ENCODE results near the gene SYS1. TPM values are rescaled to one million over a fixed set of nuclear protein-coding genes. Genes with fewer than 3 reads are reported as not detected.

SYS1 gene
- total RNA-seq, 2 experiments from 2014 or later: 23.9 to 25.6 TPM

DNA sequence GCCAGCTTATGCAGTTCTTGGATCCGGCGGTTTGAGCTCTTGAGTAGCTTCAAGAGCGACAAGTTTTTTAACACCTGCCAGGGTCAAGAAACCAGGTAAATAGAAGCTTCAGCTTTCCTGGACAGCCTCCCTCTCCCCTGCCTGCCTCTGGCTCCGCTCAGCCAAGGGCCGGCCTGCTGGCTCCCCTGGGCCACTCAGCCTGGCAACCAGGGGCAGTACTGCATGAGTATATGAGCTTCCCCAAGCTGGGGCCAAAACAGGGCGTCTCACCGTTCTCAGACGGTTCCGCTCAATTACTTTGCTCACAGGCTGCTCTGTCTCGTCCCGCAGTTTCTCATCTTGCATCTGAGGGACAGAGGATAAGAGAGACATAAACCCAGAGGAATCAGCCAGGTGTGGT, 14.3 kb downstream of the SYS1 start:
- Mint-ChIP-seq H3K27ac (no peak overlapping the region), H3K9me3 (no peaks in the 10 kb centered on the region), H3K4me3 (no peak overlapping the region), H3K27me3 (no peaks in the 10 kb centered on the region), H3K36me3 (ENCODE audit: low read depth) (peaks cover 7% of the 10 kb centered on the region), H3K4me1 (peaks cover 22% of the 10 kb centered on the region)
- no peak for DNase-seq
- ChIA-PET POLR2A (no interaction called here), CTCF (interaction anchor here (0.9 to 7.4 kb wide), 4 partner anchors 9 to 59 kb away, joined by 3 to 76 read pairs (median 4); partner anchors contain the start of gene SYS1)

DNA sequence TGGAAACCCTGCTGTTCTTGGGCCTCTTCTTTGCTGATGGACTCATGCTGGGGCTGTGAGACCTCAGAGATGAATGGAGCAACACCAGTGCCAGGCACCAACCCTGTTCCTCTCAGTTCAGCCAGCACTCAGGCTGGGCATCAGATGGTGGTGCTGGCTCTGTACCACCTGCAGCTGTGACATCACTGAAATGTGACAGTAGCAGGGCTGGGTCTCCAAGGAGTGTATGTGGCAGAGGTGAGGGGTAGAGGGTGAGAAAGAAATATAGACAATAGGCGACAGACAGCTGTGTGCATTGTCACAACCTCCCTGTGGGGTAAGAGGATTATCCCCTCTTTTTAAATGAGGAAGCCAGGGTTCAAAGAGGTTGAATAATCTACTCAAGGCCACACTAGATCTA, 15.2 kb downstream of the SYS1 start, which contains the start of gene TP53TG5:
Gene TP53TG5, minus strand, starts transcription at position 135 of the 400 bp plus-strand sequence. Its CDS starts 89 bp downstream, at position 46.
- POLR2A ChIA-PET: no interaction called here
- H3K9me3 Mint-ChIP-seq: no peaks in the 10 kb centered on the region
- H3K36me3 Mint-ChIP-seq (ENCODE audit: low read depth): peaks cover 4% of the 10 kb centered on the region
- no peaks in the 10 kb centered on the region for H3K27me3 Mint-ChIP-seq
- no peak for DNase-seq
- H3K4me1 Mint-ChIP-seq: peaks cover 15% of the 10 kb centered on the region
- CTCF ChIA-PET: no interaction called here
- H3K4me3 Mint-ChIP-seq: no peak within 1 kb of the TSS
- no peak within 1 kb of the TSS for H3K27ac Mint-ChIP-seq

DNA sequence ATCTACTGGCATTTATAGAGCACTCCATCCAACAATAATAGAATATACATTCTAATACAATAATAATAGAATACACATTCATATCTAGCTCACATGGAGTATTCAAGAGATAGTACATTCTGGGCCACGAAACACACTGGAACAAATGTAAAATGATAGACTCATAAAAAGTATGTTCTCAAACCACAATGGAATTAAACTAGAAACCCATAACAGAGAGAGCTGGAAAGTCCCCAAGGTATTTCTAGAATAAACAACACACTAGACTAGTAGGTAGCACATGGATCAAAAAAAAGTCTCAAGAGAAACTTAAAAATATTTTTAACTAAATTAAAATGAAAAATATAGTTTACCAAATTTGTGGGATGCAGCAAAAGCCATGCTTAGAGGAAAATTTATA, 24.3 kb downstream of the SYS1 start:
- H3K36me3 Mint-ChIP-seq (ENCODE audit: low read depth): peaks cover 5% of the 10 kb centered on the region
- no peaks in the 10 kb centered on the region for H3K27me3 Mint-ChIP-seq
- ChIA-PET CTCF (interaction anchor here (0.6 to 2.6 kb wide), 3 partner anchors 12 to 25 kb away, joined by 3 to 17 read pairs (median 4); no protein-coding TSS in a partner anchor), POLR2A (no interaction called here)
- H3K27ac Mint-ChIP-seq: no peak overlapping the region
- H3K4me3 Mint-ChIP-seq: no peak overlapping the region
- H3K4me1 Mint-ChIP-seq: no peaks in the 10 kb centered on the region
- H3K9me3 Mint-ChIP-seq: peaks cover 7% of the 10 kb centered on the region
- no peak for DNase-seq

DNA sequence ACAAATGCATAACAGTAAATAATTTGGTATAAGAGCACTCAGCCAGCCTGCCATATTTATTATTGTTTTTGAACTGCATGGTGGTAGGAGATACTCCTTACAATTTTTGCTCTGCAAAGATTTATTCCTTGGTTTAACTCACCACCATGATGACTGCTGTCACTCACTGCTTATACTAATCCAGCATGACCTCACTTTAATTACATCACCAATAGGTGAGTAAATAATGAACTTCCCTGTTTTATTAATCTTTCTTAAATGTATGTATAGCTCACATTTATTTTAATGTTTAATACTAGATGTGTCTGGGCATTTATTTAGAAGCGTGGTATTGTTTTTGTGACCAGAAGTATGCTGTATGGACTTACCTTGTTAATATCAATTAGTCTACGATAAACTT, 28.0 kb downstream of the SYS1 start:
- Mint-ChIP-seq H3K4me3 (no peak overlapping the region), H3K27me3 (no peaks in the 10 kb centered on the region), H3K36me3 (ENCODE audit: low read depth) (peaks cover 5% of the 10 kb centered on the region), H3K4me1 (no peaks in the 10 kb centered on the region), H3K27ac (no peak overlapping the region), H3K9me3 (peaks cover 7% of the 10 kb centered on the region)
- POLR2A ChIA-PET: no interaction called here
- no peak for DNase-seq
- CTCF ChIA-PET: interaction anchor here (1.6 kb wide), 1 partner anchor 17 kb away, joined by 4 read pairs; no protein-coding TSS in a partner anchor

DNA sequence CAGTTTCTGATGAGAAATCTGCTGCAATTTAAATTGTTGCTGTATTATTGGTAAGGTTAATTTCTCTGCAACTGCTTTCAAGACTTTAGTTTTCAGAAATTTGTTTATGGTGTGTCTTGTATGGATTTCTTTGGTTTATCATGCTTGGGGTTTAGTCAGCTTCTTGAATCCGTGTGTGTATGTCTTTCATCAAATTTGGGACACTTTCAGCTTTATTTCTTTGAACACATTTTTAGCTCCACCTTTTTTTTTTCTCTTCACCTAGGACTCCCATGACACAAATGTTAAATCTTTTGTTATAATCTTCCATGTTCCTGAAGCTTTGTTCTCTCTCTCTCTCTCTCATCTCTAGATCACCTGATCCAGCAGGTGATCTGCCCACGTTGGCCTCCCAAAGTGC, 28.6 kb downstream of the SYS1 start:
- Mint-ChIP-seq H3K4me3 (no peak overlapping the region), H3K4me1 (no peaks in the 10 kb centered on the region)
- POLR2A ChIA-PET: no interaction called here

DNA sequence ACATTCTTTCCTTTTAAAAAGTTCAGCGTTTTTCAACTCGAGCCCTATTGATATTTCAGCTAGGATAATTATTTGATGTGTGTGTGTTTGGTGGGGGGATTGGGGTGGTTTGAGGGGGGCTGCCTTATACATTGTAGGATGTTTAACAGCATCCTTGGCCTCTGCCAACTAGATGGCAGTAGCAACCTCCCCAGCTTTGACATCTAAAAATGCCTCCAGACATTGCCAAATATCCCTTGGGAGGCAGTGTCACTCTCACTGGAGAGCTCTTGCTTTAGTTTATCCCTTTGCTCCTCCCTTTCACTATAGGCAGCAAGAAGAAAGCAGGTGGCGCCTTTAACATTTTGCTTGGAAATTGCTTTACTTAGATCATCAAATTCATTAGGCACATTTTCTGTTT, 29.8 kb downstream of the SYS1 start:
- no peak overlapping the region for H3K4me3 Mint-ChIP-seq
- H3K4me1 Mint-ChIP-seq: no peaks in the 10 kb centered on the region
- POLR2A ChIA-PET: no interaction called here
- peaks cover 3% of the 10 kb centered on the region for H3K9me3 Mint-ChIP-seq
- peaks cover 3% of the 10 kb centered on the region for H3K36me3 Mint-ChIP-seq (ENCODE audit: low read depth)
- no peak overlapping the region for H3K27ac Mint-ChIP-seq
- CTCF ChIA-PET: interaction anchor here (0.7 to 2.6 kb wide), 3 partner anchors 19 to 618 kb away, joined by 3 to 11 read pairs (median 4); no protein-coding TSS in a partner anchor
- H3K27me3 Mint-ChIP-seq: no peaks in the 10 kb centered on the region
- no peak for DNase-seq

More for the DNA sequence above, 28.6 kb downstream of the SYS1 start:
- Mint-ChIP-seq H3K36me3 (ENCODE audit: low read depth) (peaks cover 5% of the 10 kb centered on the region), H3K27ac (no peak overlapping the region), H3K27me3 (no peaks in the 10 kb centered on the region), H3K9me3 (peaks cover 7% of the 10 kb centered on the region)
- CTCF ChIA-PET: interaction anchor here (0.6 to 1.6 kb wide), 3 partner anchors 15 to 29 kb away, joined by 3 to 4 read pairs (median 3); partner anchors contain the start of gene SYS1
- DNase-seq: no peak

DNA sequence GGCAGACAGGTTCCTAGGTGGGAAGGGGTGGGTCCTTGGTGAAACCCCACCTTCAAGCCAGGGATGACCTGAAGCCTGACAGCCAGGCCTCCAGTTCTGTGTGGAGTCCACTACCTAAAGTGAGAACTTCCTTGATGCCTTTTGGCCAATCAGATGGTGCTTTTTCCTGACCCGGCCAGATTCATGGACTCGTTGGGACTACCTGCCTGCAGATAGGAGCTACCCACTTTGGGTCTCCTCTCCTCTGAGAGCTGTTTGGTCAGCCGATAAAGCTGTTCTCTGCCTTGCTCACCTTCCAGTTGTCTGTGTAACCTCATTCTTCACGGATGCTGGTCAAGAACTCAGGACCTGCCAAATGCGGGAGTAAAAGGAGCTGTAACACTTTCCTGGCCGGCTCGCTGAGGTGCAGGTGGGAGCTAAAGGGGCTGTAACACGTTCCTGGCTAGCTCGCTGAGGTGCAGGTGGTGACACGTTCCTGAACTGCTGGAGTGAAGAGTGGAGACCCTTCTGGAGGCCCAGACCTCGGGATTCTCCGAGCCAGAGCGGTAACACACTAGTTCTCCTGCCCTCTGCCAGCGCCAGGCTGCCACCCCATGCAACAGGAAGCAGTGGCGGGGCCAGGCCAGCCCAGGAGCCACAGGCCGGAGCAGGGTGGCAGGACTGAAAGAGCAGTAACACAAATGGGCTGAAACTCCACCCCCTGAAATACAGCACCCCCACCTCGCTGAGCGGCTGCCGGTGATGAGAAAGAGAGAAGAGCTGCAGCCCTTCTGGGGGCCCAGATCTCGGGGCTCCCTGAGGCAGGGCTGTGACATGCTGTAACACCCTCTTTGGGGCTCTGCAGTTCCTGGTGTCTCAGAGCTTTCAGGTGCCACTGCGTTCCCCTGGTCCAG, 31.5 kb downstream of the SYS1 start:
- Mint-ChIP-seq H3K4me3 (no peak overlapping the region), H3K27me3 (no peaks in the 10 kb centered on the region), H3K27ac (no peak overlapping the region), H3K9me3 (peaks cover 5% of the 10 kb centered on the region), H3K4me1 (no peaks in the 10 kb centered on the region), H3K36me3 (ENCODE audit: low read depth) (no peaks in the 10 kb centered on the region)
- ChIA-PET POLR2A (no interaction called here), CTCF (interaction anchor here (0.7 to 2.6 kb wide), 5 partner anchors 13 to 43 kb away, joined by 3 to 11 read pairs (median 3); no protein-coding TSS in a partner anchor)
- DNase-seq: no peak

DNA sequence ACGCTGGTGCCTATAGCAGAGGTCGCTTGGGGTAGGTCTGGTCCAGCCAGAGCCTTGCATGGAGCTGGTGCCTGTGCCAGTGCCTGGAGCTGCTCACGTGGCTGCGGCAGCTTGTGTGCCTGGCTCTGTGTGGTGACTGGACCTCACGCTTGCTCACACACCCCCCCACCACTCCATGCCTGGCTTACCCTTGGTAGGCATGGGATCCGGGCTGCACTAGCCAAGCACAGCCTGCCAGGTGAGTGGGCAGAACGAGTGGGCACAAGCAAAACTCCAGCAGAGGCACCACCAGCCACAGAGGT, 32.1 kb downstream of the SYS1 start:
- Mint-ChIP-seq H3K4me3 (no peak overlapping the region), H3K27ac (no peak overlapping the region), H3K36me3 (ENCODE audit: low read depth) (peaks cover 4% of the 10 kb centered on the region), H3K27me3 (no peaks in the 10 kb centered on the region), H3K4me1 (no peaks in the 10 kb centered on the region), H3K9me3 (peaks cover 10% of the 10 kb centered on the region)
- DNase-seq: no peak
- ChIA-PET CTCF (interaction anchor here (1.1 to 1.7 kb wide), 3 partner anchors 12 to 42 kb away, joined by 3 to 6 read pairs (median 3); no protein-coding TSS in a partner anchor), POLR2A (no interaction called here)

DNA sequence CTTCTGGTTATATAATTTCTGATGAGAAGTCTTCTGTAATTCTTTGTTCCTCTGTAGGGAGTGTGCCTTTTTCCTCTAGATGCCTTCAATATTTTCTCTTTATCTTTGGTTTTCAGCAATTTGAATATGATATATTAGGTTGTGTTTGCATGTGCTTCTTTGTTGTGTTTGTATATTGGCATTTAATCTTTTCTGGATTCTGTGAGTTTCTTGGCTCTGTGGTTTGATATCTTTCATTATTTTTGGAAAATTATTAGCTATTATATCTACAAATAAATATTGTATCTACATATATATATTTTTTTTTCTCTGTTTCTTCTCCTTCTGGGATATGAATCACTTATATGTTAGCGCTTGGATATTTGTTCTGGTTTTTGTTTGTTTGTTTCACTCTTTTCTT, 36.1 kb downstream of the SYS1 start:
- no peak overlapping the region for H3K4me3 Mint-ChIP-seq
- no peak overlapping the region for H3K27ac Mint-ChIP-seq
- H3K36me3 Mint-ChIP-seq (ENCODE audit: low read depth): peaks cover 17% of the 10 kb centered on the region
- POLR2A ChIA-PET: no interaction called here
- CTCF ChIA-PET: interaction anchor here (1.1 to 1.2 kb wide), 2 partner anchors 26 to 36 kb away, joined by 3 to 5 read pairs; partner anchors contain the start of gene SYS1
- H3K4me1 Mint-ChIP-seq: no peaks in the 10 kb centered on the region
- H3K9me3 Mint-ChIP-seq: peaks cover 29% of the 10 kb centered on the region
- peaks cover 2% of the 10 kb centered on the region for H3K27me3 Mint-ChIP-seq
- no peak for DNase-seq

DNA sequence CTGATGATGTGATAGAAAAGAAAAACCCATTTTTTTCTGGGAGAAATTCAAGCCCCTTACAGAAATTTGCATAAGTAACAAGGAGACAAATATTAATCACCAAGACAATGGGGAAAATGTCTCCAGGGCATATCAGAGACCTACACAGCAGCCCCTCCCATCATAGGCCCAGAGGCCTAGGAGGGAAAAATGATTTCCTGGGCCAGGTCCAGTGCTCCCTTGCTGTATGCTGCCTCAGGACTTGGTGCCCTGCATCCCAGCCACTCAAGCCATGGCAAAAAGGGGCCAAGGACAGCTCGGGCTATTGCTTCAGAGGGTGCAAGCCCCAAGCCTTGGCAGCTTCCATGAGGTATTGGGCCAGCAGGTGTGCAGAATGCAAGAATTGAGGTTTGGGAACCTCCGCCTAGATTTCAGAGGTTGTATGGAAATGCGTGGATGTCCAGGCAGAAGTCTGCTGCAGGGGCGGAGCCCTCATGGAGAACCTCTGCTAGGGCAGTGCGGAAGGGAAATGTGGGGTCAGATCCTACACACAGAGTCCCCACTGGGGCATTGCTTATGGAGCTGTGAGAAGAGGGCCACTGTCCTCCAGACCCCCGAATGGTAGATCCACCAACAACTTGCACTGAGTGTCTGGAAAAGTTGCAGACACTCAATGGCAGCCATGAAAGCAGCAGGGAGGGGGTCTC, 37.5 kb downstream of the SYS1 start:
- POLR2A ChIA-PET: no interaction called here
- H3K4me3 Mint-ChIP-seq: no peak overlapping the region
- peaks cover 10% of the 10 kb centered on the region for H3K27me3 Mint-ChIP-seq
- no peak overlapping the region for H3K27ac Mint-ChIP-seq
- CTCF ChIA-PET: no interaction called here
- peaks cover 29% of the 10 kb centered on the region for H3K9me3 Mint-ChIP-seq
- peaks cover 7% of the 10 kb centered on the region for H3K4me1 Mint-ChIP-seq
- DNase-seq: no peak
- H3K36me3 Mint-ChIP-seq (ENCODE audit: low read depth): peaks cover 17% of the 10 kb centered on the region

DNA sequence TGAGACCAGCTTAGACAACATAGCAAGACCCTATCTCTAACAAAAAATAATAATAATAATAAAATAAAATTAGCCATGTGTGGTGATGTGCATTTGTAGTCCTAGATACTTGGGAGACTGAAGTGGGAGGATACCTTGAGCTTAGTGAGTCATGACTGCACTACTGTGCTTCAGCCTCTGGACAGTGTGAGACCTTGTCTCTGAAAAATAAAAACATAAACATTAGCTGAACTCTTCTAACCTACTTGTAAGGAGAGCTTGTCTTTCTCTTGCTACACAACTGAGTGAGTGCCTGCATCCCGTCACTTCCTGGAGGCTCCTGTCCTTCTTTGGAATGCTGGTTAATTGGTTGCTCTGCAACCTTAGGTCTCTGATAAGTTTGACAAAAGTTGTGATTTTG, 40.0 kb downstream of the SYS1 start:
- H3K4me3 Mint-ChIP-seq: no peak overlapping the region
- no peak for DNase-seq
- ChIA-PET POLR2A (no interaction called here), CTCF (interaction anchor here (0.9 to 2.2 kb wide), 3 partner anchors 10 to 34 kb away, joined by 3 to 7 read pairs (median 6); no protein-coding TSS in a partner anchor)
- peaks cover 17% of the 10 kb centered on the region for H3K36me3 Mint-ChIP-seq (ENCODE audit: low read depth)
- H3K27me3 Mint-ChIP-seq: peaks cover 12% of the 10 kb centered on the region
- H3K27ac Mint-ChIP-seq: no peak overlapping the region
- peaks cover 14% of the 10 kb centered on the region for H3K4me1 Mint-ChIP-seq
- peaks cover 29% of the 10 kb centered on the region for H3K9me3 Mint-ChIP-seq

DNA sequence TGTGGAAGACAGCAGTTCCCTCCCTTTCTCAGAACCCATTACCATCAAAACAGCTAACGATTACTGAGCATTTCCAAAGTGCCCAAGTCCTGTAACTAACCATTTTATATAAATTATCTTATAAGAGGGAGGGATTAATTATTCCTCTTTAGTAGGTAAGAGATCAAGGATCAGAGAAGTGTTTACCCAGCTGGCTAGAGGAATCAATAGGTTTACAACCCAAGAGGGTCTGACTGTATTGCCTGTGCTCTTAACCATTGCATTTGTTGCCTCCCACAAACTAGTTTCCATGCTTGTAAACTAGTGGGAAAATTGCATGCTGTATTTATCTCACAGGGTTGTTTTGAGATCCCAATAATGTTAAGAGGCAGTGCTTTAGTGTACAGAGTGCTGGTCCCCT, 41.5 kb downstream of the SYS1 start:
- DNase-seq: no peak
- H3K36me3 Mint-ChIP-seq (ENCODE audit: low read depth): peaks cover 17% of the 10 kb centered on the region
- ChIA-PET POLR2A (no interaction called here), CTCF (interaction anchor here (1.3 to 2.2 kb wide), 3 partner anchors 31 to 81 kb away, joined by 4 to 7 read pairs (median 5); partner anchors contain the start of gene SYS1)
- peaks cover 14% of the 10 kb centered on the region for H3K4me1 Mint-ChIP-seq
- H3K4me3 Mint-ChIP-seq: peak overlapping the region; percentile 66
- peaks cover 12% of the 10 kb centered on the region for H3K27me3 Mint-ChIP-seq
- peaks cover 24% of the 10 kb centered on the region for H3K9me3 Mint-ChIP-seq
- no peak overlapping the region for H3K27ac Mint-ChIP-seq
